OCI-LY1 (cell line): Measurements from ENCODE around the gene ETV6.

Source experiments
- EZH2 ChIP-seq: fragments of 200-600 bp; sonication (generic), shearing (Covaris generic); IDR thresholded peaks from 2 replicates; pipeline ENCODE4 v1.8.0; 2017; ENCODE audit warnings: borderline replicate concordance, mixed run types, mild to moderate bottlenecking, antibody characterized with exemption, low read length, moderate library complexity, mixed read lengths
- TF ChIP-seq, protein P1 (sequence below): fragments of 200-600 bp; sonication (generic), shearing (Covaris generic); IDR thresholded peaks from 2 replicates; pipeline ENCODE4 v1.5.1; 2017; ENCODE audit warnings: mild to moderate bottlenecking, antibody characterized with exemption, low read length, moderate library complexity, mixed read lengths

DNA sequence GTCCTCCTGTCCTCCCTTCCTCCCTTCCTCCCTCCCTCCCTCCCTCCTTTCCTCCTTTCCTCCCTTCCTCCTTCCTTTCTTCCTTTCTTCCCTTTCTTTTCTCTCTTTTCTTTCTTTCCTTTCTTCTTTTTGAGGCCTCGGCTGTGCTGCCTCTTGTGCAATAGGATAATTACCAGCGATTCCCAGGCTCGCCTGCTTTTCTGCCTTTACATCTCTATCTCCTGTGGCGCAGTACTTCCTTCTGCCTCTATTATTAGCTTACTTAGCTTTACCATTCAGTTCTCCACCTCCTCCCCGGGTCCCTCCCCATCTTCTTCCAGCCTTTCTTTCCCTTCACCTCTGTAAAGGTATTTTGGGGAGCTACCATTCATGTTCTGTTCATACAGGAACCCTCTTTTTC is 19.9 kb downstream of the ETV6 start:
- TF ChIP-seq, protein P1, sequence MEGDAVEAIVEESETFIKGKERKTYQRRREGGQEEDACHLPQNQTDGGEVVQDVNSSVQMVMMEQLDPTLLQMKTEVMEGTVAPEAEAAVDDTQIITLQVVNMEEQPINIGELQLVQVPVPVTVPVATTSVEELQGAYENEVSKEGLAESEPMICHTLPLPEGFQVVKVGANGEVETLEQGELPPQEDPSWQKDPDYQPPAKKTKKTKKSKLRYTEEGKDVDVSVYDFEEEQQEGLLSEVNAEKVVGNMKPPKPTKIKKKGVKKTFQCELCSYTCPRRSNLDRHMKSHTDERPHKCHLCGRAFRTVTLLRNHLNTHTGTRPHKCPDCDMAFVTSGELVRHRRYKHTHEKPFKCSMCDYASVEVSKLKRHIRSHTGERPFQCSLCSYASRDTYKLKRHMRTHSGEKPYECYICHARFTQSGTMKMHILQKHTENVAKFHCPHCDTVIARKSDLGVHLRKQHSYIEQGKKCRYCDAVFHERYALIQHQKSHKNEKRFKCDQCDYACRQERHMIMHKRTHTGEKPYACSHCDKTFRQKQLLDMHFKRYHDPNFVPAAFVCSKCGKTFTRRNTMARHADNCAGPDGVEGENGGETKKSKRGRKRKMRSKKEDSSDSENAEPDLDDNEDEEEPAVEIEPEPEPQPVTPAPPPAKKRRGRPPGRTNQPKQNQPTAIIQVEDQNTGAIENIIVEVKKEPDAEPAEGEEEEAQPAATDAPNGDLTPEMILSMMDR = no peak
- no peak for TF ChIP-seq EZH2
